Natural killer cell (primary cell): ENCODE results near the gene ZNF480. TPM values are rescaled to one million over a fixed set of nuclear protein-coding genes. Genes with fewer than 3 reads are reported as not detected.
A peak's percentile ranks its signal among the peaks of the same experiment; 100 is the strongest.

ENCODE experiments used
- ATAC-seq, 3 donors: fragments of 150-1000 bp in 2 of 3; fragments of 200-7000 bp in 1 of 3; cut with Tn5 transposase; 1 replicate in 1 of 3; 2 replicates in 2 of 3; pipeline ENCODE4 v1.10.0; 2021; ENCODE audit warnings: mild to moderate bottlenecking in 2 of 3, moderate library complexity in 2 of 3
- DNase-seq, 2 donors: peaks; one replicate each; pipeline versions ENCODE4 v3.0.0 to v3.0.0-alpha.2; 2013 to 2021; ENCODE audit warnings: mixed read lengths in 1 of 2
- H3K27ac ChIP-seq: one replicate; pipeline ENCODE4 v1.5.1; 2013; ENCODE audit warnings: mild to moderate bottlenecking, low read length
- H3K27me3 ChIP-seq: one replicate; pipeline ENCODE4 v1.6.1; 2013; ENCODE audit warnings: low read length; ENCODE audit not compliant: control insufficient read depth, insufficient read depth
- H3K36me3 ChIP-seq: one replicate; pipeline ENCODE4 v1.6.1; 2013; ENCODE audit warnings: low read length; ENCODE audit not compliant: control insufficient read depth, insufficient read depth
- H3K4me1 ChIP-seq: one replicate; pipeline ENCODE4 v1.6.1; 2013; ENCODE audit warnings: low read length; ENCODE audit not compliant: control insufficient read depth, insufficient read depth
- H3K4me3 ChIP-seq: one replicate; pipeline ENCODE4 v1.5.1; 2013; ENCODE audit warnings: low read length
- H3K9me3 ChIP-seq: one replicate; pipeline ENCODE4 v1.6.1; 2013; ENCODE audit warnings: low read length; ENCODE audit not compliant: control insufficient read depth, insufficient read depth
- H3K27ac Mint-ChIP-seq, 2 donors: one replicate each; pipeline ENCODE4 v1.8.0; 2022; ENCODE audit warnings: mild to moderate bottlenecking in 2 of 2, mixed read lengths in 2 of 2, moderate library complexity in 1 of 2
- H3K27me3 Mint-ChIP-seq, 2 donors: one replicate each; pipeline ENCODE4 v1.8.0; 2022; ENCODE audit warnings: low read depth in 2 of 2, mixed read lengths in 2 of 2
- H3K36me3 Mint-ChIP-seq: one replicate; pipeline ENCODE4 v1.8.0; 2022; ENCODE audit warnings: mixed read lengths
- H3K4me1 Mint-ChIP-seq, 2 donors: one replicate each; pipeline ENCODE4 v1.8.0; 2022; ENCODE audit warnings: mixed read lengths in 2 of 2
- H3K4me3 Mint-ChIP-seq: one replicate; pipeline ENCODE4 v1.8.0; 2022; ENCODE audit warnings: mild to moderate bottlenecking, moderate library complexity, mixed read lengths
- H3K9me3 Mint-ChIP-seq, 2 donors: one replicate each; pipeline ENCODE4 v1.8.0; 2022; ENCODE audit warnings: mixed read lengths in 2 of 2
- CTCF ChIP-seq: fragments of 200-600 bp; IDR thresholded peaks from one replicate; pipeline ENCODE4 v1.8.0; 2022; ENCODE audit warnings: antibody characterized with exemption
- WGBS: methylation state at CpG from one replicate; pipeline ENCODE4 v1.1.7; 2013; ENCODE audit warnings: missing lambda C conversion rate; ENCODE audit not compliant: insufficient coverage; 5-methylcytosine and 5-hydroxymethylcytosine counted together
- intact Hi-C: fragments of 100-400 bp; cut with micrococcal nuclease; formaldehyde crosslinking; loops from one replicate; pipeline ENCODE4 v1.14.2; 2022
- total RNA-seq, 4 donors: library from RNA; stranded (reverse); fragments of 120-200 nt in 1 of 4; gene quantifications; one replicate each; pipeline versions ENCODE4 v1.2.3 to v1.2.4, GENCODE V29; 2013 to 2022

Gene ZNF480
- total RNA-seq, 3 donors from 2014 or later (not counting 1 experiment from before 2014, with no cell fraction given): 6.4 to 9.4 (median 7.6) TPM

DNA sequence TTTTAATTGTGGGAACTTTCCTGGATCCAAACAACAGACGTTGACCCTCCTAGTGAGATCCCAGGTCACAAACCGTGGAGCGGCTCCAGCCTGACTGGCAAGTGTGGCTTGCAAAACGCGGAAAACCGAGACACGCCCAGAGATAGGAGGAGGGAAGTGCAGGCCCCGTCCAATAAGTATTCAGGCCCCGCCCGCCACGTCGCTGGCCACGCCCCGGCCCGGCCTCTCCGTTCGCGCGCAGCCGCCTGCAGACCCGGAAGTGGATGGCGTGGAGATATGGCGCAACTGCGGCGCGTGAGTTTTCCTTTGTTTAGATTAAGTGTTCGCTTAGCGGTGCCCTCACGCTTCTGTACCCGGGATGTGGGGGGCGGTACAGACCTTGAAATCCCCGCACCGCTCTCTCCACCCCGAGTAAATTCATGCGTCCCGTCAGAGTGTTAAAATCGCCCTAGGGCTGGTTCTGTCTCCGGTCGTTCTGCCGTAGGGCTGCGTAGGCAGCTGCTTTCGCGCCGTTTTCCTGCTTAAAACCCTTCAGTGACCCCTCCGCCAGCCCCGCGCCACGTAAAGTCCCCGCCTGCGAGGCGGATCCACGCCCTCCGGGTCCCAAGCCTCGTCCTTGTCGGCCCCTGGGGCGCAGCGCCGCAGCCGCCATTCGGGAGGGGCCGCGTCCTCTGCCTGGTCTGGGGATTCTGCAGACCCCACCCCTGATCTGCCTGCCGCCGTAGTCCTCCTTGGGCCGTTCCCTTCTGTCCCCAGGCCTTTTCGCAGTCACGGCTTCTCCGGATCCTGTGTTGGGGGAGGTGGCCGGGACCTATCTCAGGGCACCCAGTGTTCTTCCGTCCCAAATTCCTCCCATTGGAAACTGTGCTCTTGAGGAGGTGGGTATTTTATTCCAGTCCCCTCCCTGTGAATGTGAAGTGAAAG is 27.4 kb upstream of the ZNF480 start, which contains the start of gene ZNF766:
ZNF766 (plus strand) TSS at position 250 of the 924 bp plus-strand sequence; CDS start at position 277, 27 bp downstream.
- peaks cover 5% of the 10 kb centered on the region for H3K36me3 ChIP-seq
- no peak for TF ChIP-seq CTCF
- WGBS: 0% methylated on average over 68 of the region's 70 CpGs
- intact Hi-C loops: loop anchor here (2.0 kb wide), 1 partner anchor 27 kb away; the partner anchor contains the start of gene ZNF480
- Mint-ChIP-seq H3K27me3 (no peaks in the 10 kb centered on the region), H3K27ac (peak within 1 kb of the TSS; percentile 89), H3K4me3 (peak within 1 kb of the TSS; percentile 98), H3K4me1 (peaks cover 39 to 40% of the 10 kb centered on the region in 2 donors), H3K9me3 (no peaks in the 10 kb centered on the region), H3K36me3 (no peaks in the 10 kb centered on the region)
- H3K9me3 ChIP-seq: no peaks in the 10 kb centered on the region
- peak within 1 kb of the TSS; percentile 98 for H3K4me3 ChIP-seq
- H3K27me3 ChIP-seq: no peaks in the 10 kb centered on the region
- DNase-seq (peak; percentile 96 to 98), ATAC-seq (peak; percentile 98 to 100 (median 98))
- H3K27ac ChIP-seq: peak within 1 kb of the TSS; percentile 98
- peaks cover 19% of the 10 kb centered on the region for H3K4me1 ChIP-seq

- peaks cover 45 to 46% of the 10 kb centered on the region in 2 donors for H3K4me1 Mint-ChIP-seq
These were observed 26.6 kb upstream of the ZNF480 start for GRCh38 chr19:52270266-52270885.

GRCh38 chr19:52273301-52273700 is 23.7 kb upstream of the ZNF480 start:
- Mint-ChIP-seq H3K4me1 (peaks cover 56 to 64% of the 10 kb centered on the region in 2 donors), H3K36me3 (no peaks in the 10 kb centered on the region), H3K27me3 (no peaks in the 10 kb centered on the region), H3K9me3 (no peaks in the 10 kb centered on the region), H3K4me3 (no peak overlapping the region), H3K27ac (peak overlapping the region; percentile 2 to 19)
- no peak for ATAC-seq
- Histone ChIP-seq H3K4me1 (peaks cover 19% of the 10 kb centered on the region), H3K27me3 (no peaks in the 10 kb centered on the region), H3K36me3 (peaks cover 5% of the 10 kb centered on the region), H3K27ac (no peak overlapping the region), H3K9me3 (peaks cover 3% of the 10 kb centered on the region), H3K4me3 (no peak overlapping the region)
- intact Hi-C loops: no loop called here
- 98% methylated on average over 2 of the region's 2 CpGs for WGBS
- no peak for DNase-seq
- no peak for TF ChIP-seq CTCF

More at GRCh38 chr19:52270266-52270885, 26.6 kb upstream of the ZNF480 start:
- Mint-ChIP-seq H3K9me3 (no peaks in the 10 kb centered on the region), H3K36me3 (no peaks in the 10 kb centered on the region), H3K4me3 (peak overlapping the region; percentile 98), H3K27me3 (no peaks in the 10 kb centered on the region), H3K27ac (peak overlapping the region; percentile 89)
- ATAC-seq: no peak
- WGBS: 17% methylated on average over 11 of the region's 11 CpGs
- Histone ChIP-seq H3K36me3 (peaks cover 5% of the 10 kb centered on the region), H3K4me3 (peak overlapping the region; percentile 98), H3K27me3 (no peaks in the 10 kb centered on the region), H3K27ac (peak overlapping the region; percentile 98), H3K4me1 (peaks cover 19% of the 10 kb centered on the region), H3K9me3 (no peaks in the 10 kb centered on the region)
- TF ChIP-seq CTCF: no peak
- DNase-seq: peak; percentile 21 to 39
- intact Hi-C loops: loop anchor here (2.0 kb wide), 1 partner anchor 26 kb away; the partner anchor contains the start of gene ZNF480
